Heart left ventricle (tissue), 16 donors: ENCODE measurements around the gene PLIN5. TPM values are rescaled to one million over a fixed set of nuclear protein-coding genes. Genes with fewer than 3 reads are reported as not detected.

Experiments used
- ATAC-seq, 4 donors: fragments of 200-7000 bp; cut with Tn5 transposase; one replicate each; pipeline ENCODE4 v1.9.1; 2020 to 2022; ENCODE audit warnings: moderate library complexity in 4 of 4, mild to moderate bottlenecking in 3 of 4, moderate number of reproducible peaks in 1 of 4
- DNase-seq, 5 donors: peaks; one replicate each; pipeline ENCODE4 v3.0.0-alpha.2; 2020
- H3K27ac ChIP-seq, 12 donors: fragments of 200-600 bp; sonication (generic) in 4 of 12; one replicate each; pipeline versions ENCODE4 v1.5.0 to v1.8.0; 2016 to 2022; ENCODE audit warnings: mild to moderate bottlenecking in 2 of 12
- H3K27me3 ChIP-seq, 9 donors: fragments of 200-600 bp; sonication (generic) in 2 of 9; one replicate each; pipeline versions ENCODE4 v1.5.1 to v1.8.0; 2016 to 2022; ENCODE audit warnings: mild to moderate bottlenecking in 3 of 9
- H3K36me3 ChIP-seq, 9 donors: fragments of 200-600 bp; sonication (generic) in 2 of 9; one replicate each; pipeline versions ENCODE4 v1.5.0 to v1.8.0; 2018 to 2022; ENCODE audit warnings: mild to moderate bottlenecking in 2 of 9
- H3K4me1 ChIP-seq, 12 donors: fragments of 200-600 bp; sonication (generic) in 4 of 12; one replicate each; pipeline versions ENCODE4 v1.5.0 to v1.8.0; 2016 to 2022; ENCODE audit warnings: mild to moderate bottlenecking in 3 of 12
- H3K4me3 ChIP-seq, 12 donors: fragments of 200-600 bp; sonication (generic) in 4 of 12; one replicate each; pipeline versions ENCODE4 v1.5.0 to v1.8.0; 2017 to 2022; ENCODE audit warnings: mild to moderate bottlenecking in 9 of 12, moderate library complexity in 4 of 12
- H3K9me3 ChIP-seq, 12 donors: fragments of 200-600 bp; sonication (generic) in 4 of 12; one replicate each; pipeline versions ENCODE4 v1.5.0 to v1.8.0; 2016 to 2022; ENCODE audit warnings: mild to moderate bottlenecking in 1 of 12
- CTCF ChIP-seq, 12 donors: fragments of 200-600 bp; sonication (generic) in 4 of 12; IDR thresholded peaks; one replicate each; pipeline versions ENCODE4 v1.5.0 to v1.8.0; 2018 to 2022; ENCODE audit warnings: antibody characterized with exemption in 12 of 12, mild to moderate bottlenecking in 5 of 12
- POLR2A ChIP-seq, 2 donors: fragments of 450-650 bp; IDR thresholded peaks; one replicate each; pipeline ENCODE4 v1.6.1; 2017; ENCODE audit warnings: antibody characterized with exemption in 2 of 2, mild to moderate bottlenecking in 2 of 2, moderate library complexity in 2 of 2
- WGBS, 4 donors: extraction: QIAGEN DNeasy Blood & Tissue Kit in 2 of 4; methylation state at CpG; one replicate each; pipeline versions ENCODE4 v1.1.5 to v1.1.7; 2013 to 2018; 5-methylcytosine and 5-hydroxymethylcytosine counted together
- intact Hi-C, 10 donors: fragments of 100-400 bp; cut with DNase I; formaldehyde crosslinking; loops; one replicate each; pipeline versions ENCODE4 v1.11.1 to v1.14.2; 2022
- polyA plus RNA-seq, 2 donors: library from polyadenylated mRNA; stranded (reverse); fragments of 200-250 nt; gene quantifications; one replicate each; pipeline ENCODE4 v1.2.3, GENCODE V29; 2013
- total RNA-seq, 9 donors: library from RNA; depleted of rRNA in 2 of 9; stranded (reverse); fragments of >200 nt in 2 of 9; fragmentation: NEBNext Ultra II Directional in 3 of 9; extraction: Animal tissue kit (Norgen Biotek cat#: 25700) in 3 of 9; gene quantifications; one replicate each; pipeline versions ENCODE4 v1.1.0 to v1.2.4, GENCODE V29; 2016 to 2023
- donor health status: ischemic (EF 13 %, LVEDD 7.1; RV severe dilation, severe dysfunction).
- donor health status: healthy with polysubstance abuse.
- donor health status: DM: no; HTN: yes; CAD: no.
- donor health status: DM: no; HTN: no; CAD: no.
- donor health status: ischemic (EF 25% LVEDD 6.9; RV normal size, moderate dysfunction).
- donor health status: ischemic (EF 25% LVEDD 5.7; RV mildly dilated, moderate dysfunction).
- donor health status: healthy.
- donor health status: DM: yes; HTN: yes; CAD: no.
- donor health status: ischemic (EF 35%, LVEDD 5.7; RV mildly dilated, moderate dysfunction).
- donor health status: nonischemic (EF 11% LVEDD 7.7; RV severe dilation, severe dysfunction).
- donor health status: DM: yes; HTN: yes; CAD: no.
- donor health status: PGD.
- donor health status: ischemic (EF 29% LVEDD 5.4; RV normal size, mild dysfunction).
- donor health status: nonischemic (EF 23%, LVEDD 6.1; RV moderate dilation, normal function).

The PLIN5 gene
- total and polyA plus RNA-seq, 11 donors: 17.5 to 88.6 (median 42.7) TPM

- no peak overlapping the region for H3K27ac ChIP-seq
- peaks cover 0 to 2% (median 0%) of the 10 kb centered on the region in 9 donors for H3K36me3 ChIP-seq
- no peak for TF ChIP-seq POLR2A (IDR thresholded peaks at IDR 0.05)
- intact Hi-C loops: no loop called here
- H3K27me3 ChIP-seq: peaks cover 0 to 8% (median 0%) of the 10 kb centered on the region in 9 donors
- H3K4me3 ChIP-seq: no peak overlapping the region
- DNase-seq (no peak), ATAC-seq (no peak)
- whole genome bisulfite sequencing, 4 donors: 93 to 98% (median 95%) methylated on average over 12 to 13 of the region's 13 CpGs
- peaks cover 0 to 14% (median 3%) of the 10 kb centered on the region in 12 donors for H3K9me3 ChIP-seq
- peaks cover 0 to 39% (median 15%) of the 10 kb centered on the region in 12 donors for H3K4me1 ChIP-seq
These were observed 3.6 kb upstream of the PLIN5 start for GRCh38 chr19:4538601-4538954.

- H3K27ac ChIP-seq: no peak overlapping the region
- TF ChIP-seq CTCF (IDR thresholded peaks at IDR 0.05) (no peak), POLR2A (IDR thresholded peaks at IDR 0.05) (no peak)
- peaks cover 0 to 8% (median 0%) of the 10 kb centered on the region in 9 donors for H3K27me3 ChIP-seq
- peaks cover 0 to 14% (median 3%) of the 10 kb centered on the region in 12 donors for H3K9me3 ChIP-seq
- WGBS, 4 donors: 55 to 76% (median 68%) methylated on average over 12 to 27 of the region's 27 CpGs
- H3K4me3 ChIP-seq: no peak overlapping the region
- DNase-seq: no peak
- intact Hi-C loops: no loop called here
- peak in 3 of 4 donors; percentile 7 to 18 (median 16) for ATAC-seq
- H3K4me1 ChIP-seq: peaks cover 0 to 39% (median 15%) of the 10 kb centered on the region in 12 donors
- H3K36me3 ChIP-seq: no peaks in the 10 kb centered on the region
These were observed 3.1 kb upstream of the PLIN5 start for GRCh38 chr19:4537953-4538600.

- peak overlapping the region in 3 of 12 donors; percentile 17 to 89 (median 48) for H3K27ac ChIP-seq
- WGBS, 4 donors: 56 to 76% (median 59%) methylated on average over 3 to 5 of the region's 5 CpGs
- no peak for ATAC-seq
These were observed 1.8 kb upstream of the PLIN5 start for GRCh38 chr19:4536798-4537197.

GRCh38 chr19:4533835-4534424 is 1.1 kb downstream of the PLIN5 start:
- WGBS, 4 donors: 84 to 87% (median 85%) methylated on average over 6 to 9 of the region's 9 CpGs
- intact Hi-C loops: no loop called here
- no peak for DNase-seq

More at GRCh38 chr19:4536798-4537197, 1.8 kb upstream of the PLIN5 start:
- Histone ChIP-seq H3K4me1 (peaks cover 0 to 37% (median 15%) of the 10 kb centered on the region in 12 donors), H3K4me3 (no peak overlapping the region), H3K9me3 (peaks cover 0 to 14% (median 3%) of the 10 kb centered on the region in 12 donors), H3K27me3 (peaks cover 0 to 8% (median 0%) of the 10 kb centered on the region in 9 donors), H3K36me3 (no peaks in the 10 kb centered on the region)
- DNase-seq: no peak
- intact Hi-C loops: no loop called here
- TF ChIP-seq CTCF (IDR thresholded peaks at IDR 0.05) (no peak), POLR2A (IDR thresholded peaks at IDR 0.05) (no peak)

More at GRCh38 chr19:4533835-4534424, 1.1 kb downstream of the PLIN5 start:
- Histone ChIP-seq H3K9me3 (no peaks in the 10 kb centered on the region), H3K27ac (peak overlapping the region in 6 of 12 donors; percentile 41 to 89 (median 74)), H3K4me1 (peaks cover 0 to 33% (median 12%) of the 10 kb centered on the region in 12 donors), H3K27me3 (peaks cover 0 to 8% (median 0%) of the 10 kb centered on the region in 9 donors), H3K36me3 (no peaks in the 10 kb centered on the region), H3K4me3 (peak overlapping the region in 2 of 12 donors; percentile 57 to 63)
- TF ChIP-seq CTCF (IDR thresholded peaks at IDR 0.05) (no peak), POLR2A (IDR thresholded peaks at IDR 0.05) (no peak)
- ATAC-seq: no peak
